Measurements from ENCODE around the gene BOLA2.
"Not testable (repeated sequence)": the region's sequence is repeated elsewhere in the genome, so short reads cannot be mapped to it uniquely, and the experiment has no call there.

- TF ChIP-seq CTCF (conservative IDR thresholded peaks at IDR 0.05; ENCODE audit: low read depth, low read length); EZH2 (IDR thresholded peaks at IDR 0.05; ENCODE audit: low read length, unreplicated experiment): not testable (repeated sequence)
These were observed 13.7 kb upstream of the BOLA2 start for GRCh38 chr16:29467654-29468366.

Data from PC-3 (cell line).